Endothelial cell of hepatic sinusoid (primary cell): ENCODE data around the gene PON1.

Experiments used
- in situ Hi-C: cut with HindIII; loops from 2 replicates; pipeline ENCODE4 v1.10.0; 2017; ENCODE audit warnings: low sequenced_read_pairs

PON1 gene

DNA sequence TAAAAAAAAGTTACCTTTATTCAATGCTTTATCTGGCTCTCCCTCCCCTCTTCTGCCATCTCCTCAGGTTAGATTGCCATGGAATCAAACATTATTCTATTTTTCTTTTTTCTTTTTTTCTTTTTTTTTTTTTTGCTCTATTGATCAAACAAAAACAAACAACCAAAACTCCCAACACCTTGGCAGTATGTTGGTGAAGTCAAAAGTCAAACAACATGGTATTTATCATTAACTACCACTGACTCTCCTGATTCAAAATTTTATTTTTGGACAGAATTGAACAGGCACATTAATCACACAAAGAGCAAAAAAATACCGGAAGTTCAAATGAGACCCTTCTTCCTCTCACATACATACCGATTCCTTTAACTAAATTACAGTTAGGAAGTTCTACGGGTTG lies 6.4 kb downstream of the PON1 start:
- in situ Hi-C loops = no loop called here

DNA sequence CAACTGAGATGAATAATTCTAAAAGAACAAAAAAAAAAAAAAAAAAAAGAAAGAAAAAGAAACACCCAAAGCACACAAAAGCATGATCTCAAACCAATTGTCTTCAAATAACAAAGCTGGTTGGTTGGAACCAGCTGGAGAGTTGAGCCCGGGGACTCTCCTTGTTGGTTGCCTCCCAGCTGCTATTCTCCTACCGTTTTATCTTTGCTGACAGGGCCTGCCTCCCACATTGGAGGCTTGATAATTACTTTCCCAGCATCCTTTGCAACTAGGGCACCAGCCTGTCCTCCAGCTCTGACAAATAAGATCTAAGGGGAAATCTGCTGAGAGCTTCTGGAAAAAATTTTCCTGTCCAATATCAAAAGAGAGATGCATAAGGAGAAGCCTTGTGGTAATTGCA lies 6.8 kb downstream of the PON1 start:
- in situ Hi-C loops = no loop called here

DNA sequence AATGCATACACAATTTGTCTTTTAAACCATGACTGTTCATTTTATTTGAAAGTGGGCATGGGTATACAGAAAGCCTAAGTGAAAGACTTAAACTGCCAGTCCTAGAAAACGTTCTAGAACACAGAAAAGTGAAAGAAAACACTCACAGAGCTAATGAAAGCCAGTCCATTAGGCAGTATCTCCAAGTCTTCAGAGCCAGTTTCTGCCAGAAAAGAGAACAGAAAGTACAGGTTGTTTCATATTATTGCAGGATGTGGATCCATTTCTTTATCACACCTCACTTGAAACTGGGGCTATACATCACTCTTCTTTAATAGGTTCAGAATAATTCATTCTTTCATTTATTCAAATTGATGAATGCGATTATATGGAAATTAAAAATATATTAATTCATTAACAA lies 7.7 kb downstream of the PON1 start:
- in situ Hi-C loops = no loop called here

DNA sequence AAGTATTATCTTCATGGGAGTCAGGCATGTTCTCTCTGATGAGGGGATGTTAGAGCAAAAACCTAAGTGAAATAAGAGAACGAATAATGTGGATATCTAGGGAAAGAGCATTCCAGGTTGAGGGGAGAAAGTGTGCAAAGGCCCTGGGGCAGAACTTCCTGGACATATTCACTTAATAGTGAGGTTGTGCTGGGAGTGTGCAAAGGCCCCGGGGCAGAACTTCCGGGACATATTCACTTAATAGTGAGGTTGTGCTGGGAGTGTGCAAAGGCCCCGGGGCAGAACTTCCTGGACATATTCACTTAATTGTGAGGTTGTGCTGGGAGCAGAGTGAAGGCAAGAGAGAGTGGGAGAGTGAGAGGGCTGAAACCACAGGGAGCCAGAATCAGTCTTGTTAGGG lies 11.8 kb downstream of the PON1 start:
- in situ Hi-C loops = no loop called here

DNA sequence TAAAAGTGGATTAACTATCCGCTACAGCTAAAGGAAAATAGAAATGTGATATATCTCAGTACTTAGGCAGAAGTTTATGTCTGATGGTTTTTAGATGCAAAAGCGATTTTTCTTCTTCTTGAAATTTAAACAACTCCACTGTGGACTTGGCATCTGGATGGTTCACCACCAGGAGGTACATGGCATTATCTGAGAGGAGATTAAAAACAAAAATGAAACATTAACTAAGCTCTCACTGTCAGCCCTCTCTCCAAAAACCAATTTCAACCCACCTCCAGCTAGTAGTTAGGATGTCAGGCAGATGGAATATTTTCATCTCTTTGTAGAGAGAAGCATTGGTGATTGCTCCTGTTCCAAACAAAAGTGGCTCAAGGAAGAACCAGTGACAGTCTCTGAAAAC lies 12.9 kb downstream of the PON1 start:
- in situ Hi-C loops = no loop called here

DNA sequence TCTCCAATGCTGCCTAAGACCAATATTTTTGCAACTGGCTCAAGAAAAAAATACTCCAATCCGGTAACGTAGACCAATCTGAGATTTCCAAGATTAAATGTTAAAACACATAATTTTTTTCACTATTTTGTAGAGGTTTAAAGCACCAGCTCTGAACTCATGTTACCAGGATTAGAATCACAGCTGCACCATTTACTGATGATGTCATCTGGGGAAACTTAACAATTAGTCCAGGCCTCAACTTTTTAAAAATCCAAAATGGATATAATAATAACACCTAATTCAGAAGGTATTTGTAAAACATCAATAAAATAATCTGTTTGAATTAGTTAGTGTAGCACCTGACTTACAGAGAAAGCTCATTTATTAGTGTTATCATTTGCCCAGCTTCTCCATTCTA lies 14.4 kb downstream of the PON1 start:
- in situ Hi-C loops = no loop called here

DNA sequence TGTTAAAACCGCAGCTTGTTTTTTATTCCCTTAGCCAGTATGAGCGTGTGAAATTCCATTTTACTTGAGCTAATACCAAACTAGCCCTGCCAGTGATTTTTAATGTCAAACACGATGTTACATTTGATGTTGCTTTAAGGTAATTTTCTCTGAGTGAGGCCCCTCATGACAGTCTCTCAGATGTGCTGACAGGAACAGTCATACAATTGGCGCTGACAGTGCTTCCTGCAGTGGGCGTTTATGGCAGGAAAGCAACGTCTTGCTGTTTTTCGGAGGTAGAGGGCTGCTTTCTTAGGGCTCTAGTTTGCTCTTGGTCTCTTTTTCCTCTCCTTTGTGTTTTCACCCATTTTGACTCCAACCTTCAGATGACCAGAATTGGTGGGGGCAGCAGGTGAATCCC lies 19.3 kb downstream of the PON1 start:
- in situ Hi-C loops = no loop called here

DNA sequence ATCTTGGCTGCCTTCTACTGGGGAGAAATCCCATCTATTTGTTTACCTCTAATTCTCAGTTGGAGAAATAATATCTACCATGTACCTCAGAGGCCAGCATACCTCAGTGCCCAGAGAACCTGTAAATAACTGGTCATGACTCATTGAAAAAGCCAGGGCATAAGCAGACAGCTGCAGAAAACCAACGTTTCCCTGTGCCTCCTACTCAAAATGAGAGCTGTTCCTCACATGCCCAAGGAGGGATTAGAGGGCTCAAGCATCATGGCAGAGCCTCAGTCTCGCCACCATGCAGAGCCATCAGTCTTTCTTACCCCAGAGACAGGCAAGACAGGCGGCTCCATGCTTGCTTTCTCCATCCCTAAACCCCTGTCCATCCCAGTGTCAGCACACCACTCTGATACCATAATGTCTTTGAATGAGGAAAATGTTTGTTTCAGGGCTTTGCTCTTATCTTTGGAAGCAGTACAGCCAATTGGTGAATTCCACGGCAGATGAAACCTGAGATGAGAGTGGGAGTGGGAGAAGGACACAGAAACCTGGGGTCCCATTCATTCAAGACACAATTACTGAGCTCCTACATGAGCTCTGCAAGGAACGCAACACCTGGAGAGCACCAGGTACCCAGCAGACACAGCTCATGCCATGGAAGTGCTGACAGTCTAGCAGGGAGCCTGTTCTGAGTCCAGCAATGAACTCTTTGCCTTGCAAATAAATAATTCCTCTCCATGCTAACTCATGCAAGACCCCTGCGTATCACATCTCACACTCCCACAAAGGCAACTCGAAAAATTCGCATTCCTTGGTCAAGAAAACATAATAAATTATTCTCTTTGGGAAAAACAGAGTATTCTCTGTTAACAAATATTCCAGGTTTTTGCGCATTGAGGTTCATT lies 21.1 kb downstream of the PON1 start:
- in situ Hi-C loops = no loop called here

DNA sequence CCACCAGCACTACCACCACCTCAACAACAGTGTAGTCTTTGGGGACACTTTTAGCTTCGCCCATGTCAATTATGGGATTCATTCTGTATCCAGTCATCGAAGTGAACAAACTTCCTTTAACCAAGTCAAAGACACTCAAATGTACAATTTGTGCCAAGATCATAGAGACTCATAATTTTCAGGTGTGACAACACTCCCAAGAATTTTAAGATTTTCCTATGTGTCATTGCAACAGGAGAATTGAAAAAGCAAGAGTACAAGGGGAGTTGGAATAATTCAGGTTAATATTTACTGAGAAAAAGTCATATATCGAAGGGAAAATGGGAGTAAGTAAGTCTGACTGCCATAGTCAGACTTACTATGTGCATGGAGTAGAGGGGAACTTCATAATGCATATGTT lies 26.2 kb downstream of the PON1 start:
- in situ Hi-C loops = no loop called here

DNA sequence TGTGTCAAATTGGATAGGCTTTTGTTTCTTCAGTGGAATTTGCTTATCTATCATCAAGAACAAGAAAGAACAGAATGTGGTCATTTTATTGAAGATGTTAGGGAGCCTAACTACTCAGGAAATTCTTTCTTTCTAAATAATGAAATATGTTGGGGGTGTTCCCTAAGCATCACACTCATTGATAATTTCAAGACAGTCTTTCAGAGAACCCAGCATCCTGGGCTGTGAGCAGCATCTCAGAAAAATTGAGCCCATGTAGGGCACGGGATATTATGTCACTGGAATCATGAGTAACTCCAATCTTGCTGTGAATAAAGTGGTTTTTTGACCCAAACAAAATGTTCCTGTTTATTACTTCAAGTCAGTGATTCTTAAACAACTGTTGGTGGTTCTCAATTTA lies 27.3 kb downstream of the PON1 start:
- in situ Hi-C loops = no loop called here

DNA sequence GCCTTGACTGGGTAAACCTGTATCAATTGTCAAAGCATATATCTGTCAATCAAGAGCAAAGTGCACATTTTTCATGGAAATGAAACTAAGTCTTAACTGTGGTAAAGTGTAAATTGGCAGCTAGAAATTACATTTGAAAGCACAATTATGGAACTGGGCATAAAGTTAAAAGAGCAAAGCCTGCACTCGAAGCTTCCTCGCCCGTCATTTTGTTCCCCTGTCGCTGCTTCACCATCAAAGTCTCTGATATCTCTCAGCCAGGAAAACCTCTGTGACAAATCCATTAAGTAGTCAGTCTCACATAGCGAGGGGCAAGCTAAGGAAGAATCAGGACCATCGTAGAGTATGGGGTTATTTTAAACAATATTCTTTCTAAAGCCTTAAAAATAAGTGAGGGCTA lies 27.9 kb downstream of the PON1 start:
- in situ Hi-C loops = no loop called here

DNA sequence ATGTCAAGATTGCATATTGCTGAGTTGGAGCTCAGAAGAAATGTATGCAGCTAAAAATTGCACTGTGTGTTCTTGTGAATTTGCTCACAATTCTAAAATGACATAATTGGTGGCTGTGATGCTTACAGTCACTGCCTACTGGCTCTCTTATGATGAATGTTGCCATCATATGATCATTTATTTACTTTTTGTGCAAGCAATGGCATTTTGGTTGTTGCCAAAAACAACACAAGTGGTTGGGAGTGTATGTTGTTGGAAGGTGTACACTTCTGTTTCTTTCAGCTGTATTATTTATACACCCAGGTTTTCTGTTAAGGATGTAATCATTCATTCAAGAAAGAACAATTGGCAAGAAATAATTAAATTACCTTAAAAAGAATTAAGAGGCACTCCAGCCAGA lies 28.9 kb downstream of the PON1 start:
- in situ Hi-C loops = no loop called here

DNA sequence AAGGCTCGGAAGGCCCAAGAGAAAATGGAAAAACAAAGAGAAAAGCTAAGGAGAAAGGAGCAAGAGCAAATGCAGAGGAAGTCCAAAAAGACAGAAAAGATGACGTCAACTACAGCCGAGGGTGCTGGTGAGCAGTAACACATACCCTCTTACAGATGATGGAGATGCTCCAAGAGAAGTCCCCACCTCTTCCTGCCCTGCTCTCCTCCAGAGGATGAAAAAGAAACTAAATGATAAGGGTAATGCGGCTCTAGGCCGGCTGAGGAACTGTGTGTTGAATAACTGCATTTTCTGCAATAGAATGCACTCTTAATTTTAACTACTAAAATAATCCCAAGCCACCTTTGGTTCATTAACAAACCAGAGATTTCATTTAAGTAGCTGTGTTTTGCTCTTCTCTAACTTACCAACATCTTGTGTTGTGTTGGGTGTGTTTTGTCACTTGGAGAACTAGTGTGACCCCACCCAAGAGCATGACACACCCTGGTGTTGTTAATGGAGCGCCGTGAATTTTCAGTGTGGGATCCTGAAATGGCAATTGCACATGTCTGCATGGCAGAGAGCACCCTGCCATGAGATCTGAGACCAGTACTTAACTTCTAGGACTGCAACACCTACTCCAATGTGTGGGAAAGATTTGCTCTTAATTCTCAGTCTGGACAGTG lies 34.0 kb downstream of the PON1 start:
- in situ Hi-C loops = no loop called here

DNA sequence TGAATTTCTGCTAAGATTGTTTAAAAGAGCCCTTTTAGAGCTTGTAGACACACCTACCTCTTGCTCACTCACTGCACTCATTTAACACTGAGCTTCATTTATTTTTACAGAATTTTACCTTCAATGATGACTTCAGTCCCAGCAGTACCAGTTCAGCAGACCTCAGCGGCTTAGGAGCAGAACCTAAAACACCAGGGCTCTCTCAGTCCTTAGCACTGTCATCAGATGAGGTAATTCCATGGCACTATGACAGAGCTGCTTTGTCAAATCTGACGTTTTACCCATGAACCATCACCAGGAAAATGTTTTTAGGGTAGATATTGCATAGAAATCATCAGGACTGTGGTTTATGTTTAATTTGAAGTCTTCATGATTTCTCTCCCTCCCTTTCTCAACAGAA lies 38.2 kb downstream of the PON1 start:
- in situ Hi-C loops = no loop called here

DNA sequence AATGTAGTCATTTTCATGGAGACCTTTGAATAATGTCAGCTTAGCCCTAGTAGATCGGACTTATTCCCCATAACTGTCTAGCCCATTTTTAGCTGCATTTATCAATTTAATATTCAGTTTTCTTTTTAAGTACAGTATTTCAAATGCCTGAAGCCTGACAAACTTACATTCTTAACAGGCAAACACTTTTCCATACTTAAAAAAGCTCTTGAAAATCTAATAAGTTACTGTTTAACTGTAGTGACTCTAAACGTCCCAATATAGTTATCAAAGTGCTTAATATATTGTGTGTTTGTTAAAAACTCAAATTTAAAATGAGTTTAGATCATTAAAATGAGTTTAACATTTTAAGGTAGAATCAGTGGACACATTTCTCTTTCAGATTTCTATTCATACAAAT lies 44.9 kb downstream of the PON1 start:
- in situ Hi-C loops = no loop called here

DNA sequence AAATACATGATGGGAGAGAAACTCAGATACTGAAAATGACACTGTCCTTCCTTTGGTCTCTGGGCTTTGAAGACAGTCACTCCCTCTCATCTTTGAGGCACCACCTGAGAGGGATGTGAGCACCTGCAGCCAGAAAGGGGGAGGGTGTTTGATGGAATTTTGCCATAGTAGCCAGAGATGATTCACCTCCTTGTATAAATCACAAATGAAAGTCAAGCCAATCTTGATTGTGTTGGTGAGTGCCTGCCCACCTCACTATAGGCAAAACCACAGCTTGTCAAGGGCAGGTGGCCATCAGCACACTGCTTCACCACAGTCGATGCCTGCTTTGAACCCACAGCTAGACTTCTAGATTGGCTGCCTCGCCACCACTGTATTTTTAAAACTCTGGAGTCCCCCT lies 48.2 kb downstream of the PON1 start:
- in situ Hi-C loops = no loop called here

DNA sequence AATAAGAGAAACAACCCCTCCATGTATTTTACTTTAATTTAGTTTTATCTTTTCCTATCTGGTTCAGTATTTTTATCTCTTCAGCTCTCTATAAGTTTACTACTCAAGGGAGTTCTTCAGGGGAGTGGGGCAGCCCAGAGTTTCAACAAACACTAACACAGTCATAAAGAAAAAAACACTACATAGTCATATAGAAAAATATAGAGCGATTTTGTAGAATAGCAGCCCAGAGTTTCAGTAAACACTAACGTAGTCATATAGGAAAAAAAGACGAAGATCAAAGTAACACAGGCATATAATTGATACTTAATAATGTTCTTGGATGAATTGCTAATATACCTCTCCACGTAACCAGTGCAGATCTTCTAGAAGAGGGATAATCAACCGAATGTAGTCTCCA lies 54.7 kb downstream of the PON1 start:
- in situ Hi-C loops = no loop called here

DNA sequence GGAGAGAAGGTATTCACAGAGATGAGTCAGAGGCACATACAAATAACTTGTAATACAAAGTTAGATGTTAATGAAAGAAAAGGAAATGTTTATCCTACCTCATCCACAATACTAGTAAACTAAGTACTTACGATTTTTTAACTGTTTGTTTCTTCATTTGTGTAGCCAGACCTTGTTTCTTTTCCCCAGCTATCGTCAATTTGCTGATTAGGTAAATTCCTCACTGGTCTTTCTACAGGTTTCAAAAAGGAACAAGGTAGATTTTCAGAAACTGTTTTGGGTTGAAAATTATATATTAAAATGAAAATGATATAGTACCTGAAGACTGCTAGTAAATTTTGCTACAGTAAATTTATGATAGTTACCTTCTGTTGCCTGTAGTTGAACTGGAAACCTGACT lies 56.6 kb downstream of the PON1 start:
- in situ Hi-C loops = no loop called here

DNA sequence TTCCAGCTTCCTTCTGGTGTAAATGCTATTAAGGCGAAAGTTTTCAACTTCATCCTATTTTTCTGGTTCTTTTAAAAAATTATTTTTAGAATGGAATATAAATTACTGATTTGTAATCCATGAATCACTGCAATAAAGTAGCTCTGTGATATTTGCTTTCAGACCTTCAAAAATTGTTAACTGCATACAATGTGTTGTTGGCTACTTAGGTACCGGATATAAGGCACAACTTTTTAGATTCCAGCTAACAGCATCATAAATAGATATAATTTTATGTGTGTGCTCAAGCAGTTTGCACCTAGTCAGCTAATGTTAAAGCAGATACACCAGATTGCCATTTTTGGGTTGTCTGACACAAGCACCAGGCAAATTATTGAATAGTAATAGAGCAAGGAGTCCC lies 58.7 kb downstream of the PON1 start:
- in situ Hi-C loops = no loop called here

DNA sequence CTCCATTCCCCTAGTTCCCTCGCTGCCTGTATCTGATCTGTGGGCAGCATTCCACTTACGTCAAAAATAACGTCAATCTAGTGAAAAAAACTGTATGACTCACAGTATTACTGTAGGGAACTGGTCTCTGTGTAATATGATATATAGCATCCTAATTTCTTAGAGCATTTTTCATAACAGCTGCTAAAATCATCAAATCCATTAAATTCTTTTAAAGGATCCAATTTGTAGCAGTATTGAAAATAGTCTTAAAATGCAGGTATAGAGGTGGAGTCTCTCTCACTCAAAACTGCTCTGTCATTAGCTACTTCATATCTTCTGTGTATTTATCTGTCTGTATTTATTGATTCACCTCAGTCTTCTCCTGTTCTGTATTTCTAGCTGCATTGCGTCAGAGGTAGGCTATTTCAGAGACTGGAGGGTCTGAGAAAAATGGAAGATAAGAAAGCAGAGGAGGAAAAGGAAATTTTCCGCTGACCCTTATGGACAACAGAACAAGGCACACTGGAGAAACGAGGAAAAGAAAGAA lies 59.9 kb downstream of the PON1 start:
- in situ Hi-C loops = no loop called here

DNA sequence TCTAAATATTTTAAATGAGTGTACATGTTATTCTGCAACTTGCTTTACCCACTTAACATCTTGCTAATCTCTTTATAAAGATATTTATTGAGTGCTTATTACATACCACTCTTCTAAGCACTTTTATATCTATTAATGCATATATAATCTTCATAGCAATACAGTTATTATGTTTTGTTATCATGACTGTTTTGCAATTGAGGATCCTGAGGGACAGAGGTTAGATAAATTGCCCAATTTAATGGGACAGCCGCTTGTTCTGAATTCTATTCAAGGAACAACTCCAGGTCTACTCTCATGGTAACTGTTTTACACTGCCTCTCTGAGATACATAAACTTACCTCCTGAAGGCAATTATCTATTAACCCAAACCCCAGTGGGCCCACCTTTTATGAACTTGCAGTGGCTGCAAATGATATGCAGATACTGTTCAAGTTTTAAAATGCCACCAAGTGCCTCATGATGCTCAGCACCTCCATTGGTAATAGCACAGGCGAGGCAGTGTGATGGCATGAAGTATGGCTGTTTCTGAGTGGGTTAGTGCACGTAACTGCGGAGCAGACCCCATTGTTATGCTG lies 60.5 kb downstream of the PON1 start:
- in situ Hi-C loops = no loop called here

DNA sequence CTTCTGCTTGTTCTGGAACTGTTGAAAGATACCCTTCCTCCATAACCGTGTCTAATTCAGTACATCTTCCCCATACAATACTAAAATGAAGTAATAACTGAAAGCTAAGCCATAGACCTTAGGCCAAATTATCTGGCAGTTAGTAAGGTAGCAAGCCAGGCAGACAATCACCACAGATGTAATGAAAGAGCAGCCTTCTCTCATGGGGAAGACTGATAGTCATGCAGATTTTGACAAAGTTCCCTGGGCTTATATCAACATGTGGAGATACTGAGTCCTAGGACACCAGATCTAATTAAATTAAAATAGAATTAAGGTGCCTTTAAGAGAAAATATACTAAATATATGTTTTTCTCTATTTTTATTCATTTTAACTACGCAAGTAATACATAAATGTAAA lies 61.5 kb downstream of the PON1 start:
- in situ Hi-C loops = no loop called here
